Mesenteric fat pad (tissue), 1 donor: ENCODE data around the gene BEAN1. TPM values are rescaled to one million over a fixed set of nuclear protein-coding genes. Genes with fewer than 3 reads are reported as not detected.

ENCODE experiments used
- DNase-seq: peaks from one replicate; pipeline ENCODE4 v3.0.0-alpha.2; 2020; ENCODE audit warnings: low spot score
- total RNA-seq: library from RNA; stranded (reverse); fragmentation: NEBNext Ultra II Directional; extraction: Animal tissue kit (Norgen Biotek cat#: 25700); gene quantifications from one replicate; pipeline ENCODE4 v1.2.1, GENCODE V29; 2021
- donor health status: DM: yes; HTN: yes; CAD: no.

BEAN1 gene
- total RNA-seq, 1 donor from 2014 or later, result 0.51 TPM

GRCh38 chr16:66519482-66520373 lies 92.6 kb downstream of the BEAN1 start:
- DNase-seq, result peak; percentile 62

DNA sequence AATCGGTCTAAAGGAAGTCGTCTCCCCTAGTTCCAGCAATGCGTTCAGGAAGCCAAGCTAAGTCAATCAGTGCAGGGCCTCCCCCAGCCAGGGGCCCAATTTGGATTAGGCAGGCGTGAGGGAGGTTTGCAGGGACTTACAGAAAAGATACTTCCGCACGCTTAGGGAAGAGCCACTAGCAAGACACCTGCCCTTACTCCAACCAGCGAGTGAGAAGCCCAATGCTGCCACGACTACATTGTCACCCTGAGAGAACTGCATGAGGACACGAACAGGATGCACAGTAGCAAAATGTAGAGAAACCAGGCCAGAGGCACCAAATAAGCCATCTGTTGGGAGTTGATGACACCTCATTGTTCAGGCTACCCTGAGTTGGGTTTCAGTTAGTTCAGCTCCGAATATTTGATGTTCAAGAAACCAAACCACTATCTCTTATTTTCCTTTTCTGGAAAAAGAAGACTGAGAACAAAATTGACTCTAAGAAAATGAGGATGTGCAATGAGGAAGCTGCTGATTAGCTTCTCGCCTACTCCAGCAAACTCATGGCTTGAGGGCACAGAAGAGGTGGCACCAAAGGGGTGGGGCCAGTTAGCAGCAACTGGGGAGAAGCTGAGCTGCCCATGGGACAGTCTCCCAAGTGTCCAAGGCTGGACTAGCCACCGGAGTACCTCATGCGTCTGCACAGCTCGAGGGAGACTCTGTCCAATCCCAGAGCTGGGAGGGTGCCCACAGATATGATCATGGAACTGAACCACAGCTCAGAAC lies 93.5 kb downstream of the BEAN1 start:
- DNase-seq, result peak; percentile 68

DNA sequence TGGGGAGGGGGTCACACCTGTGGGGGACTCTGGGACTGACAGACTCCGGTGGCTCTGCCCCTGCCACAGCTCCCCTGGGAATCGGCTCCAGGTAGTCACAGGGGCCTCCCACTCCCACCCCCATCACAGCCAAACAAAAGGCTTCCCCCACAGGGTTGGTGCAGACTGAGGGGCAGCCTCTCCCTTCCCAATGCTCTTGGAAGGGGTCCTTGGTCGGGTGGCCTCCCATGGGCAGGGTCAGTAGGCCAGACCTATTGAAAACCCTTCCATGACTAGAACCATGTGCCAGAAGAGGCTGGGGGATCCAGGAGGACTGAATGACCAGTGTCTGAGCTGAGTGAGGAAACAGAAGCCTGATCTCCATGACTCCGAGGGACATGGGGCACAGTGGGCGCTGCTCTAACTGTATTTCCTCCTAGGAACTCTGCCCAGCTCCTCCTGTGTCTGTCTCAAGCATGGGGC lies 94.2 kb downstream of the BEAN1 start:
- peak; percentile 77 for DNase-seq

DNA sequence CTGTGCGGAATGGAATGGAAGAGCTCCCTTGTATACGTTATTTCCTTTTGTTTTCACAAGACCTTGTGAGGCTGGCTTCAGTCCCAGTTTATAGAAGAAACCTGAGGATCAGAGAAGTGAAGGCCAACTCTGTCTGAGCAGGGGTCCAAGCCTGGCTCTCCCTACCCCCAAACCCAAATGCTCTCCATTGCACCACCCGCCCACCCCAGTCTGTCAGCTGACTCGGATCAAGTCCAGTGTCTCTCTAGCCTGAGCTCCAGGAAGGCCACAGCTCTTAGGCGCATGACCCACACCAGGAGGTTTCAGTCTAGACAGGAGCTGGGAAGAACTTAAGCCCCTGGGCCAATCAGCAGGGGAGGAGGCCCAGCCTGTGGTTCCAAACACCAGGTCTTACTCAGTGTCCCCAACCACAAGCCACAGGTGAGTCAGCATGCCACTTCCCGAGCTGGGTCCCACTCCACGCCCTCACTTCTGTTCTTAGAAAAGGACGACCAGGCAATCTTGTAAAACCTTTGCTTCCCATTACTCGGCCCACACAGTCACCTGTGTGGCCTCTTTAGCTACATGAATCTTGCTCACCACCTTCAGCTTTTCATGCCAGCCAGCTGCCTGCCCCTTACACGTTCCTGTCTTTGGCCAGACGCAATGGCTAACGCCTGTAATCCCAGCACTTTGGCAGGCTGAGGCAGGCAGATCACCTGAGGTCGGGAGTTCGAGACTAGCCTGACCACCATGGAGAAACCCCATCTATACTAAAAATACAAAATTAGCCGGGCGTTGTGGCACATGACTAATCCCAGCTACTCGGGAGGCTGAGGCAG lies 95.1 kb downstream of the BEAN1 start:
- peak; percentile 86 for DNase-seq

- DNase-seq, result no peak
Measured at GRCh38 chr16:66522816-66523590, 95.9 kb downstream of the BEAN1 start.

- peak; percentile 64 for DNase-seq
Measured at GRCh38 chr16:66523861-66524354, 96.8 kb downstream of the BEAN1 start.

- peak; percentile 57 for DNase-seq
Measured at GRCh38 chr16:66524601-66525164, 97.6 kb downstream of the BEAN1 start.

GRCh38 chr16:66525396-66526180 lies 98.5 kb downstream of the BEAN1 start:
- DNase-seq, result peak; percentile 35

GRCh38 chr16:66528294-66528693 lies 101.2 kb downstream of the BEAN1 start:
- DNase-seq, result no peak

DNA sequence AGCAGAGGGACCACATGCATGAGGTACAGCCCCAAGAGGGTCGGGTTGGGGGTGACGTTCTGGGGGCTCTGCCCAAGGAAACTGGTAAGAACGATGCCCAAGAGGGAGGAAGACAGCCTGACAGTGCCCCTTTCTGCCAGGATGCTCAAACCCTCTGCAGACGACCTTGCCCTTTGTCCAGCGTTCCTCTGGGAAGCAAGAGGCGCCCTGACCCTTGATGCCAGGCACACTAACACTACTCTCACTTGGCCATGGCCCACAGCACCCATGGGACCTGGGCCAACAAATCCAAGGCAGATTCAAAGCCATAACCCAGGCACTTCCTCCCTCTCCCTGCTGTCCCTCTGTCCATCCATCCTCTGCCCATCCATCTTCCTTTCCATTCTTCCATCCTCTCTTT lies 102.4 kb downstream of the BEAN1 start:
- DNase-seq, result no peak

Other genes starting within 250 kb of the BEAN1 start
- gene CDH5, start 60.6 kb upstream of the BEAN1 start, total RNA-seq, result 121 TPM
- 58.3 TPM for gene TK2, start 122.8 kb downstream of the BEAN1 start, total RNA-seq
- 41.6 TPM for gene CKLF, start 125.3 kb downstream of the BEAN1 start, total RNA-seq
- 6.4 TPM for gene CMTM1, start 139.1 kb downstream of the BEAN1 start, total RNA-seq
- gene CMTM2, start 152.2 kb downstream of the BEAN1 start, total RNA-seq, result 1.00 TPM
- 48.1 TPM for gene CMTM3, start 177.4 kb downstream of the BEAN1 start, total RNA-seq